ENCODE data around the gene CBR1. TPM values are rescaled to one million over a fixed set of nuclear protein-coding genes. Genes with fewer than 3 reads are reported as not detected.

Gene CBR1
- total RNA-seq, 1 experiment from 2014 or later = 81.8 TPM

DNA sequence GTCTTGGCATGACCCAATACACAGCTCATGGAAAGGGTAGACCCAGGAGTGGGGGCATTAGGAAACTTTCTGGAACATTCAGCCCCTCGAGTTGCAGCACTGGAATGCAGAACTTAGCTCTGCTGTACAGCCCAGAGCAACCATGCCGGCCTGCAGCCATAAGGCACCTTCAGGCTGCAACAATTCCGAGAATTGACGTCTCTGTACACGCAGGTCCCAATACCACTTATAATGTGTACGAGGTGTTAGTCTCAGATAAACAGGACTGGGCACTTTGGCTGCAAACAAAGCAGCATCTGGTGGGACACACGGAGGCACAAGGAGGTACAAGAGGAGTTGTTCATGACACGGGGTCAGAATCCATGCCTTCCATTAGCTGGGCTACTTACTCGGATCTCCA is 7.9 kb downstream of the CBR1 start:
- BruUV-seq (replicated peaks) = no TSS peak
- no peaks in the 10 kb centered on the region for H3K27me3 ChIP-seq (replicated peaks; ENCODE audit: insufficient read depth, low read depth, low read length, poor library complexity)
- H3K9me3 ChIP-seq (ENCODE audit: low read depth, low read length, poor library complexity, severe bottlenecking) = no peaks in the 10 kb centered on the region
- ChIA-PET POLR2A (ENCODE audit: low non-redundant PET) (no interaction called here), CTCF (no interaction called here)
- no peak for DNase-seq (ENCODE audit: low spot score)
- H3K4me3 ChIP-seq (ENCODE audit: low read depth, low read length, poor library complexity, severe bottlenecking) = no peak overlapping the region
- no peak overlapping the region for H3K27ac ChIP-seq (ENCODE audit: low read depth, low read length, poor library complexity, severe bottlenecking)
- intact Hi-C loops (cut with micrococcal nuclease; ENCODE audit: unreplicated experiment) = no loop called here
- peaks cover 5% of the 10 kb centered on the region for H3K36me3 ChIP-seq (ENCODE audit: insufficient read depth, low read length, poor library complexity, severe bottlenecking)
- H3K4me1 ChIP-seq (ENCODE audit: insufficient read depth, low read length, poor library complexity, severe bottlenecking) = no peaks in the 10 kb centered on the region
- TF ChIP-seq EZH2 (IDR thresholded peaks at IDR 0.05; ENCODE audit: borderline replicate concordance, low read depth, low read length, poor library complexity, severe bottlenecking) = no peak
- TF ChIP-seq, protein P1, sequence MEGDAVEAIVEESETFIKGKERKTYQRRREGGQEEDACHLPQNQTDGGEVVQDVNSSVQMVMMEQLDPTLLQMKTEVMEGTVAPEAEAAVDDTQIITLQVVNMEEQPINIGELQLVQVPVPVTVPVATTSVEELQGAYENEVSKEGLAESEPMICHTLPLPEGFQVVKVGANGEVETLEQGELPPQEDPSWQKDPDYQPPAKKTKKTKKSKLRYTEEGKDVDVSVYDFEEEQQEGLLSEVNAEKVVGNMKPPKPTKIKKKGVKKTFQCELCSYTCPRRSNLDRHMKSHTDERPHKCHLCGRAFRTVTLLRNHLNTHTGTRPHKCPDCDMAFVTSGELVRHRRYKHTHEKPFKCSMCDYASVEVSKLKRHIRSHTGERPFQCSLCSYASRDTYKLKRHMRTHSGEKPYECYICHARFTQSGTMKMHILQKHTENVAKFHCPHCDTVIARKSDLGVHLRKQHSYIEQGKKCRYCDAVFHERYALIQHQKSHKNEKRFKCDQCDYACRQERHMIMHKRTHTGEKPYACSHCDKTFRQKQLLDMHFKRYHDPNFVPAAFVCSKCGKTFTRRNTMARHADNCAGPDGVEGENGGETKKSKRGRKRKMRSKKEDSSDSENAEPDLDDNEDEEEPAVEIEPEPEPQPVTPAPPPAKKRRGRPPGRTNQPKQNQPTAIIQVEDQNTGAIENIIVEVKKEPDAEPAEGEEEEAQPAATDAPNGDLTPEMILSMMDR (conservative IDR thresholded peaks at IDR 0.05; ENCODE audit: low read depth, low read length) = no peak

DNA sequence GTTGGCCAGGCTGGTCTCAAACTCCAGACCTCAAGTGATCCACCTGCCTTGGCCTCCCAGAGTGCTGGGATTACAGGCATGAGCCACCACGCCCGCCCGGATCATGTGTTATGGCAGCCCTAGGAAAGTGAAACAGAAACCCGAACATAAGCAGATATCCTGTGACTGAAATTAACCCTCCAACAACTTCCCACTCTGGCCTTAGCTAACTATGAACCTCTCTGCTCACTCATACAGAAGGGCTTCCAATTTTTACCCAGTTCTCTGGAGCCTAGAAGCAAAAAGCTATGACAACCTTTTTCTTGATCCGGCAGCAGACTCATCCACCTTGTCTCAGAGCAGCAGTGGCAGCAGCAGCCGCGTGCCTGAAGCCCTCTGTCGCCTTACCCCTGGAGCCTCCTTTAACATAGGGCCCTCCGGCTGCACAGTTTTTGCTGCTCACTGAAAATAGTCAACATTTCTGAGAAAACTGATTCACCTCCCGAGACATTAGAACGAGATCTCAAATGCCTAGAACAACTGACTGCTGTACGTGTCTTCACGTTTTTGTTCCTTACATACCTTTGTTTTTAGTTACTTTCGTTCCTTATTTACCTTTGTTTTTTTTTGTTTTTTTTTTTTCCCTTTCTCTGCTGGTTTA is 9.3 kb downstream of the CBR1 start:
- H3K4me1 ChIP-seq (ENCODE audit: insufficient read depth, low read length, poor library complexity, severe bottlenecking) = no peaks in the 10 kb centered on the region
- no peak overlapping the region for H3K27ac ChIP-seq (ENCODE audit: low read depth, low read length, poor library complexity, severe bottlenecking)
- ChIA-PET POLR2A (ENCODE audit: low non-redundant PET) (no interaction called here), CTCF (no interaction called here)
- no peak for DNase-seq (ENCODE audit: low spot score)
- no peaks in the 10 kb centered on the region for H3K36me3 ChIP-seq (ENCODE audit: insufficient read depth, low read length, poor library complexity, severe bottlenecking)
- H3K4me3 ChIP-seq (ENCODE audit: low read depth, low read length, poor library complexity, severe bottlenecking) = no peak overlapping the region
- no peaks in the 10 kb centered on the region for H3K9me3 ChIP-seq (ENCODE audit: low read depth, low read length, poor library complexity, severe bottlenecking)
- no peaks in the 10 kb centered on the region for H3K27me3 ChIP-seq (replicated peaks; ENCODE audit: insufficient read depth, low read depth, low read length, poor library complexity)
- intact Hi-C loops (cut with micrococcal nuclease; ENCODE audit: unreplicated experiment) = no loop called here
- BruUV-seq (replicated peaks) = no TSS peak
- no peak for TF ChIP-seq EZH2 (IDR thresholded peaks at IDR 0.05; ENCODE audit: borderline replicate concordance, low read depth, low read length, poor library complexity, severe bottlenecking)
- TF ChIP-seq, protein P1 (conservative IDR thresholded peaks at IDR 0.05; ENCODE audit: low read depth, low read length) = no peak

DNA sequence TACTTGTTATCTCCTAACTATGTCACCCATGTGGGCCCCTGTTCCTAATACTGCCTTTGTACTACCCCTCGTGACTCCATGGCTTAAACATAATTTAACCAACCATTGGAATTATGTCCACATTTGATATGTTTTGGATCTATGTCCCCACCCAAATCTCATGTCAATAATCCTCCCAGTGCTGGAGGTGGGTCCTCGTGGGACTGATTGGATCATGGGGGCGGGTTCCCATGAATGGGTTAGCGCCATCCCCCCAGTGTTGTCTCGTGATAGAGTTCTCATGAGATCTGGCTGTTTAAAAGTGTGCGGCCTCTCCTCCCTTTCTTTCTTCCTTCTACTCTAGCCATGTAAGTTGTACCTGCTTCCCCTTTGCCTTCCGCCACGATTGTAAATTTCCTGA is 9.8 kb downstream of the CBR1 start:
- Histone ChIP-seq H3K4me1 (ENCODE audit: insufficient read depth, low read length, poor library complexity, severe bottlenecking) (no peaks in the 10 kb centered on the region), H3K36me3 (ENCODE audit: insufficient read depth, low read length, poor library complexity, severe bottlenecking) (no peaks in the 10 kb centered on the region), H3K27ac (ENCODE audit: low read depth, low read length, poor library complexity, severe bottlenecking) (no peak overlapping the region), H3K9me3 (ENCODE audit: low read depth, low read length, poor library complexity, severe bottlenecking) (no peaks in the 10 kb centered on the region), H3K27me3 (replicated peaks; ENCODE audit: insufficient read depth, low read depth, low read length, poor library complexity) (no peaks in the 10 kb centered on the region), H3K4me3 (ENCODE audit: low read depth, low read length, poor library complexity, severe bottlenecking) (no peak overlapping the region)
- ChIA-PET POLR2A (ENCODE audit: low non-redundant PET) (no interaction called here), CTCF (no interaction called here)
- TF ChIP-seq, protein P1 (conservative IDR thresholded peaks at IDR 0.05; ENCODE audit: low read depth, low read length) = no peak
- no peak for TF ChIP-seq EZH2 (IDR thresholded peaks at IDR 0.05; ENCODE audit: borderline replicate concordance, low read depth, low read length, poor library complexity, severe bottlenecking)
- BruUV-seq (replicated peaks) = no TSS peak
- intact Hi-C loops (cut with micrococcal nuclease; ENCODE audit: unreplicated experiment) = no loop called here
- DNase-seq (ENCODE audit: low spot score) = no peak

Data from A673 (cell line).